NB4 (cell line): ENCODE measurements around the gene UGGT1.

Source experiments
- POLR2A ChIP-seq: IDR thresholded peaks from 2 replicates; pipeline ENCODE4 v1.6.1; 2011; ENCODE audit warnings: mild to moderate bottlenecking; ENCODE audit not compliant: insufficient read length; ENCODE audit errors: extremely low read depth
- TF ChIP-seq, protein P1 (sequence below): IDR thresholded peaks from one replicate; pipeline ENCODE4 v1.5.1; 2012; ENCODE audit warnings: low read depth, low read length

DNA sequence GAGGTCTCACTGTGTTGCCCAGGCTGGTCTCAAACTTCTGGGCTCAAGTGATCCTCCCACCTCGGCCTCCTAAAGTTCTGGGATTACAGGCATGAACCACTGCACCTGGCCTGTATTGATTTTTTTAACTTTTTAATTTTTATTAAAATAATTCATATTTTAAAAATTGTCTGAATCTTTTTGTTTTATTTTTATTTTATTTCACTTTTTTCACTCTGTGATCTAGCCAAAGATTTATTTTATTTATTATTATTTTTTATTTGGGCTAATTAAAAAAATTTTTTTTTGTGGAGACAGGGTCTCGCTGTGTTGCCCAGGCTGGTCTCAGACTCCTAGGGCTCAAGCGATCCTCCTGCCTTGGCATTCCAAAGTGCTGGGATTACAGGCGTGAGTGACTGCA is 14.1 kb downstream of the UGGT1 start:
- TF ChIP-seq, protein P1, sequence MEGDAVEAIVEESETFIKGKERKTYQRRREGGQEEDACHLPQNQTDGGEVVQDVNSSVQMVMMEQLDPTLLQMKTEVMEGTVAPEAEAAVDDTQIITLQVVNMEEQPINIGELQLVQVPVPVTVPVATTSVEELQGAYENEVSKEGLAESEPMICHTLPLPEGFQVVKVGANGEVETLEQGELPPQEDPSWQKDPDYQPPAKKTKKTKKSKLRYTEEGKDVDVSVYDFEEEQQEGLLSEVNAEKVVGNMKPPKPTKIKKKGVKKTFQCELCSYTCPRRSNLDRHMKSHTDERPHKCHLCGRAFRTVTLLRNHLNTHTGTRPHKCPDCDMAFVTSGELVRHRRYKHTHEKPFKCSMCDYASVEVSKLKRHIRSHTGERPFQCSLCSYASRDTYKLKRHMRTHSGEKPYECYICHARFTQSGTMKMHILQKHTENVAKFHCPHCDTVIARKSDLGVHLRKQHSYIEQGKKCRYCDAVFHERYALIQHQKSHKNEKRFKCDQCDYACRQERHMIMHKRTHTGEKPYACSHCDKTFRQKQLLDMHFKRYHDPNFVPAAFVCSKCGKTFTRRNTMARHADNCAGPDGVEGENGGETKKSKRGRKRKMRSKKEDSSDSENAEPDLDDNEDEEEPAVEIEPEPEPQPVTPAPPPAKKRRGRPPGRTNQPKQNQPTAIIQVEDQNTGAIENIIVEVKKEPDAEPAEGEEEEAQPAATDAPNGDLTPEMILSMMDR, result no peak
- no peak for TF ChIP-seq POLR2A
